ENCODE data around the gene NCK2.

NCK2 gene

DNA sequence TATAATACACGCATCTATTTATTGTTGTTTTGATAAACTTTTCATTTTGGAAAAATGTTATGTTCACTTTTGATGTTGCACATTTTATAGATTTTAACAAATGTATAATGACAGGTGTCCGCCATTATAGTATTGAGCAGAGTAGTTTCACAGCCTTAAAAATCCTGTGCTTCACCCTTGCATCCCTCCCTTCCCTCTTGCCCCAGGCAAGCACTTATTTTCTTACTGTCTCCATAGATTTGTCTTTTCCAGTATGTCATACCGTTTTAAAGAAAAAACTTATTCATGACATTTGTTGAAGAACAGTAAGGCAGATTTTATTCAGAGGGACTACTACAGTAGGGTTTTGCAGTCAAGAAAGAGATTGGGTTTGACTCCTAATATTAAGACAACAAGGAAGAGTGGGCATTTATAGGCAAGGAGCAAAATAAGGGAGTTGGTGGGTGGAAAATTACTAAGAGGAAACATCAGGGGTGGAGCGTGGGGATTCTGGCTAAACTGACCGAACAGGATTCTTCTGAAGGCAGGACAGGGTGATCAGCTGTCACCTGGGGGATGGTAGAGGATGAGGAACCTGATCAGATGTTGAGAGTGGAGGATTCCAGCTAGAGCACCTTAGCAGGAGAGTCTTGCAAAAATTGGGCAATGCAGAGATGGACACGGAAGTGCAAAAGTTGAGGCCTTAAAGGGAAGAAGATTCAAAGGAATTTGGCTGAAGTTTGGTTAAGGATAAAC lies 108.8 kb downstream of the NCK2 start:
- Histone ChIP-seq H3K9me3 (ENCODE audit: low read length) (peaks cover 3% of the 10 kb centered on the region), H2AFZ (ENCODE audit: low read depth, low read length) (no peak overlapping the region), H3K27me3 (ENCODE audit: insufficient read depth, low read length) (no peaks in the 10 kb centered on the region), H3K4me1 (ENCODE audit: insufficient read depth, low read length) (no peaks in the 10 kb centered on the region), H3K36me3 (ENCODE audit: insufficient read depth, low read length) (peaks cover 21% of the 10 kb centered on the region), H3K4me3 (ENCODE audit: low read length) (no peak overlapping the region)

DNA sequence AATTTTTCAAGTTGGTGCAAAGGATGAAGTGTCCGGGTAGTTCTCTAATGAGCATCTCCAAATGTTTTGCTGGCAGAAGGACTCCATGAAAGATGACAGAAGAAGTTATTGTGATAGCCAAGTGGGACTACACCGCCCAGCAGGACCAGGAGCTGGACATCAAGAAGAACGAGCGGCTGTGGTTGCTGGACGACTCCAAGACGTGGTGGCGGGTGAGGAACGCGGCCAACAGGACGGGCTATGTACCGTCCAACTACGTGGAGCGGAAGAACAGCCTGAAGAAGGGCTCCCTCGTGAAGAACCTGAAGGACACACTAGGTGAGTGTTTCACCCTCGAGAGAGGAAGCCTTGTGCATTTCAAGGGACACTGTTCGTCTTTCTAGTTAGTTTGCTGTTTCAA lies 110.3 kb downstream of the NCK2 start:
- Histone ChIP-seq H3K27me3 (ENCODE audit: insufficient read depth, low read length) (no peaks in the 10 kb centered on the region), H2AFZ (ENCODE audit: low read depth, low read length) (no peak overlapping the region), H3K36me3 (ENCODE audit: insufficient read depth, low read length) (peaks cover 27% of the 10 kb centered on the region), H3K4me1 (ENCODE audit: insufficient read depth, low read length) (no peaks in the 10 kb centered on the region), H3K4me3 (ENCODE audit: low read length) (no peak overlapping the region), H3K9me3 (ENCODE audit: low read length) (peaks cover 3% of the 10 kb centered on the region)

DNA sequence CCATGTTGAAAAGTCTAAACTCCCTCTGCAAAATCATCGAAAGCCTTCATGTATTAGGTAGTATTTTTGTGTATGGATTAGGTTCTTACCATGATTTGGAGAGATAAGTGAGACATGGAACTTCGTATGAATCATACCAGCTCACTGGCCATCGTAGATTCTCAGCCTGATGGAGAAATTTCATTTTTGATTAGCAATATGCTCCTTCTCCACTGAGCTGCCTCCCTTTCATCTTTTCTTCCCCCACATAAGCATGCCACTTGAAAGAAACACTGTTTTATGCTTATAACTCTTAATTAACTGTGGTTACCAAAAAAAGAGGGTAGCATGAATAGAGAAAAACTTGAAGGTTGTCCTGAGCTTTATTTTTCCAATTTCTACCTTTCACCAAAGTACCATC lies 111.9 kb downstream of the NCK2 start:
- peaks cover under 1% of the 10 kb centered on the region for H3K9me3 ChIP-seq (ENCODE audit: low read length)
- no peaks in the 10 kb centered on the region for H3K4me1 ChIP-seq (ENCODE audit: insufficient read depth, low read length)
- H3K4me3 ChIP-seq (ENCODE audit: low read length) = no peak overlapping the region
- H2AFZ ChIP-seq (ENCODE audit: low read depth, low read length) = no peak overlapping the region
- H3K27me3 ChIP-seq (ENCODE audit: insufficient read depth, low read length) = no peaks in the 10 kb centered on the region
- peaks cover 31% of the 10 kb centered on the region for H3K36me3 ChIP-seq (ENCODE audit: insufficient read depth, low read length)

DNA sequence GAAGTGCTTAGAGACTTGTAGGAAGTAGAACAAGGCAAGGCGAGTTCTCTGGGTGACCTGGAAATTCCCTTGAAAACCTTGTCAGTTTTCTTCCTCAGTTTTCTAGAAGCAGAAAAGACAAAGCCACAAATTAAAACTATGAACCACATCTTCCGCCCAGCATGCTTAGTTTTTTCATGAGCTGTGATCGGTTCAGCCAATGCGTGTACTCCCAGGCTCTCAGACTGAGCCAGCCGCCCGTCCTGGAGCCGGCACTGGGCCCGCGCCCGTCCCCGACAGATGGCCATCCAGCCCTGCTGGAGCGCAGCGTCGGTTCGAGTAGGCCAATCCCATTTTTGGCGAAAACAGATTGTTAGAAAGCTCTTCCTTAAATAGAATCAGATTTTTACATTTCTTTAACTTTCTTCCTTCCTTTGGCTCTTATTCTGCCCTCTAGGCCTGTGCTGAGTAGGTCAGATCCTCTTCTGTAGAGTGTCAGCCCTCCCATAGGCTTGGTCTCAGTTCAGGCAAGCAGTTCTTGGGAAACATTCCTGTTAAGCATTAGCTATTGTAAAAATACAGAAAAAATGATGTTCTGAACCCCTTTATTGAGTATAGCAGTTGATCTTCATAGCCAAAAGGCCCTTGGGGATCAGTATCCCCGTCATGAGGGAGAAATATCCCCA lies 112.5 kb downstream of the NCK2 start:
- H3K27me3 ChIP-seq (ENCODE audit: insufficient read depth, low read length) = no peaks in the 10 kb centered on the region
- H3K36me3 ChIP-seq (ENCODE audit: insufficient read depth, low read length) = peaks cover 31% of the 10 kb centered on the region
- H2AFZ ChIP-seq (ENCODE audit: low read depth, low read length) = no peak overlapping the region
- H3K4me3 ChIP-seq (ENCODE audit: low read length) = no peak overlapping the region
- no peaks in the 10 kb centered on the region for H3K9me3 ChIP-seq (ENCODE audit: low read length)
- H3K4me1 ChIP-seq (ENCODE audit: insufficient read depth, low read length) = no peaks in the 10 kb centered on the region

DNA sequence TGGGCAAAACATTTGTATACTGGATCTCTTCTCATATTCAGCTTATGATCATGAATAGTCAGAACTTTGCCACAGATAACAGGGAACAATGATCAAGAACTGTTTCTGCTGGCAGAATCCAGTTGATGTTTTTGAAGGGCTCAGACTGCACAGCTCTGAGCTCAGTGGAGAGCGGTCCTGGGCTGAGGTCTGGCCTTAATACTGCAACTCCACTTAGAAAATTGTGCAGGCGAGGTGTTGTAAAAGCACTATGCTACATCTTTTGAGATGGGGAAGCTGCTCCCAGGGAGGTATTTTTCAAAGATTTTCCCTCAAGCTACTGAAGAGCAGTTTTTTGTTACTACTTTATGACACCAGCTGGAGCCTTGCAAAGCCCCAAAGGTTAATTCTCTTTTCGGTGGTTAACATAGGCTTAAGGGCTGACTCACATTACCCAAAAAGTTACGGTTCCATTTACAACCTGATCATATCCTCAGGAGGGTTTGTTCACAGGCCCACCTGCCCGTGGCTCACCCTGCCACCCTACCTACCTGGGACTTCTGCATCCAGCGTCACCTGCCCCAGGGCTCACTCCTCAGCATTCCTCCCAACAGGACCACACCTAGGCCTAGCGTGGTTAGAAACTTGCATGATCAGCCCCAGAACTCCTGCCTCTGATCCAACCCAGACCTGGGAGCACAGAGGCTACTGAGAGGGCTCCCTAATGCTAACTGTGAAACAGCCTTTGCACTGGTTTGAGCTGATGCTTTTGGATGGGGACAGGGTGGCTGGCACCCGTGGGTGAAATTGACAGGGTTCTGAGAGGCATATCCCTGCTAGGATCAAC lies 114.4 kb downstream of the NCK2 start:
- no peaks in the 10 kb centered on the region for H3K9me3 ChIP-seq (ENCODE audit: low read length)
- H3K4me1 ChIP-seq (ENCODE audit: insufficient read depth, low read length) = no peaks in the 10 kb centered on the region
- H3K36me3 ChIP-seq (ENCODE audit: insufficient read depth, low read length) = peaks cover 37% of the 10 kb centered on the region
- H3K4me3 ChIP-seq (ENCODE audit: low read length) = no peak overlapping the region
- no peak overlapping the region for H2AFZ ChIP-seq (ENCODE audit: low read depth, low read length)
- no peaks in the 10 kb centered on the region for H3K27me3 ChIP-seq (ENCODE audit: insufficient read depth, low read length)

DNA sequence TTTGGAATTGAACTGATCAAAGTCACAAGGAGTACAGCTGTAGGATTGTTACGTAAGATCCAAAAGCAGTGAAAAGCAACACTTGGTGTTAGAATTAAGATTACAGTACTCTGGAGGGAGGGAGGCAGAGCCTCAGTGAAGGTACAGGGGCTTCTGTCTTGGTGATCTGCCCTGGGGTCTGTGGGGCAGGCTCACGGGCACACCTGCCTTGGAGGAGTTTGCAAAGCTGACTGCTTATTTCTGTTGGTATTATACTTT lies 114.9 kb downstream of the NCK2 start:
- no peak overlapping the region for H2AFZ ChIP-seq (ENCODE audit: low read depth, low read length)
- no peak overlapping the region for H3K4me3 ChIP-seq (ENCODE audit: low read length)
- H3K36me3 ChIP-seq (ENCODE audit: insufficient read depth, low read length) = peaks cover 37% of the 10 kb centered on the region
- H3K27me3 ChIP-seq (ENCODE audit: insufficient read depth, low read length) = no peaks in the 10 kb centered on the region
- H3K4me1 ChIP-seq (ENCODE audit: insufficient read depth, low read length) = no peaks in the 10 kb centered on the region
- no peaks in the 10 kb centered on the region for H3K9me3 ChIP-seq (ENCODE audit: low read length)

DNA sequence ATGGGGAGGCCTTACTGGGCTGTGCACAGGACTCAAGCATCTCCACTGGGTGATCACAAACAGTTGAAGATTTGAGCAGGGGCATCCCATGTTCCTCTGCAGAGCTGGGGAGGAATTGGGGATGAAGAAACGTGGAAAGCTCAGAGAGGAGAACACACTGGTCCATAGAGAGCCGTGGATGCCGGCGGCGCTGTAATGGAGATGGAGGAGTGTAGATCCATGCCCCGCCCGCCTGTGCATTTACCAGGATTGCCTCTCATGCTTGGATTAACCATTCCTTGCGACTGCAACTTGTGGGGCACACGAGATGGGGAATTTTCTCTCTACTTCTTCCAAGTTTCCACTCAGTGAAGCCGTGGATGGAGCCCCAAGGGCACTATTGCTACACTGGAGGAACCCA lies 115.9 kb downstream of the NCK2 start:
- Histone ChIP-seq H3K36me3 (ENCODE audit: insufficient read depth, low read length) (peaks cover 29% of the 10 kb centered on the region), H3K4me1 (ENCODE audit: insufficient read depth, low read length) (no peaks in the 10 kb centered on the region), H3K27me3 (ENCODE audit: insufficient read depth, low read length) (no peaks in the 10 kb centered on the region), H3K9me3 (ENCODE audit: low read length) (no peaks in the 10 kb centered on the region), H3K4me3 (ENCODE audit: low read length) (no peak overlapping the region), H2AFZ (ENCODE audit: low read depth, low read length) (no peak overlapping the region)

DNA sequence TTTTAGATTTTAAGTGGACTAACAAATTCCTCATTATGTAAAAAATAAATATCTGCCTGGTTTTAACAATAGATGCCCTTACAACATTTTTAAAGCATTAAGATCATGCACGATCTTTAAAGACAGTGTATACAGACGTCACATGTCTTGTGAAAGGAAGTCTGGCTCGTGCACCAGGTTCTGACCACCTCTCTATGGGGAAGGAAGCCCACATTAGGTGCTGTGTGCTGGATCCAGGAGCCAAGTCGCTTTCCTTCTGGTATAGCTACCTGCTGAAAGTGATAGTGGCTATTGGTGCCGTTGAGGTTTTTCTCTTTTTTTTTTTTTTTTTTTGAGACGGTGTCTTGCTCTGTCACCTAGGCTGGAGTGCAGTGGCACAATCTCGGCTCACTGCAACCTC lies 116.5 kb downstream of the NCK2 start:
- Histone ChIP-seq H3K4me3 (ENCODE audit: low read length) (no peak overlapping the region), H2AFZ (ENCODE audit: low read depth, low read length) (no peak overlapping the region), H3K4me1 (ENCODE audit: insufficient read depth, low read length) (peaks cover 2% of the 10 kb centered on the region)

DNA sequence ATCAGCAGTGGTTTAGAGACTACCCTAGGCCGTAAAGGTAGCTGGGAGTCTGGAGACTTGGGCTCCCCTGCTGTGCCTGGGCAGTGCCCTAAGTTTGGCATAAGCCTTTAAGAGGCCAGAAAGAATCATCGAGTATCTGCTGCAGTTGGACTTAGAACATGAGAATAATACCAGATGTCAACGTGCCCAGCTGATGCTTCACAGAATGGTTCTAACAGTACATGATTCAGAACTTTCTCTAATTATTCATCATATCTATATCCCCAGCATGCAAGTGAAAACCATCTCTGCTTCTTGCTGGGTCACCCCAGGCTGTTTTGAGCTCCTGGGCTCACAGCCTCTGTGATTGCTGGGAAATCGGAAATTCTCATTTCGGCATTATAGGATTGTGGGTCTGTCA lies 118.1 kb downstream of the NCK2 start:
- H3K4me3 ChIP-seq (ENCODE audit: low read length) = no peak overlapping the region
- H3K4me1 ChIP-seq (ENCODE audit: insufficient read depth, low read length) = peaks cover 4% of the 10 kb centered on the region
- no peaks in the 10 kb centered on the region for H3K27me3 ChIP-seq (ENCODE audit: insufficient read depth, low read length)
- no peaks in the 10 kb centered on the region for H3K9me3 ChIP-seq (ENCODE audit: low read length)
- H2AFZ ChIP-seq (ENCODE audit: low read depth, low read length) = no peak overlapping the region
- H3K36me3 ChIP-seq (ENCODE audit: insufficient read depth, low read length) = peaks cover 16% of the 10 kb centered on the region

More for the DNA sequence above, 116.5 kb downstream of the NCK2 start:
- Histone ChIP-seq H3K27me3 (ENCODE audit: insufficient read depth, low read length) (no peaks in the 10 kb centered on the region), H3K9me3 (ENCODE audit: low read length) (no peaks in the 10 kb centered on the region), H3K36me3 (ENCODE audit: insufficient read depth, low read length) (peaks cover 25% of the 10 kb centered on the region)

DNA sequence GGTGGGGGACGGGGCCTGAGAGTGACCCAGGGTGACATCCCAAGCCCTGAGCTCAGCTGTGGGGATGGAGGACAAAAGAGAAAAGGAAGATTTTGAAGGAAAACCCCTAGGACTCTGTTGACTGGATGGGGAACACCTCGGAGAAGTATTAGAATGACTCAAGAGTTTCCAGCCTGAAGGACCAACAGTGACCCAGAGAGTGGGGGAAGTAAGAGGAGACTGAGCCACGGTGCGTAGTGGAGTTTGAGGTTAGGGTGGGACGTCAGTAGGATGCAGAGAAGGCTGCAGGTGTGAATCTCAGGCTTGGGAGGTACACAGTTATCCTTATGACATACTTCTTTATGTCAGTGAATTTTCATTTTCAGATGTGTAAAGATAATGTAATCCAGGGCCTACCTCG lies 119.5 kb downstream of the NCK2 start:
- Histone ChIP-seq H3K9me3 (ENCODE audit: low read length) (no peaks in the 10 kb centered on the region), H3K4me1 (ENCODE audit: insufficient read depth, low read length) (peaks cover 4% of the 10 kb centered on the region), H3K27me3 (ENCODE audit: insufficient read depth, low read length) (no peaks in the 10 kb centered on the region), H3K4me3 (ENCODE audit: low read length) (no peak overlapping the region), H2AFZ (ENCODE audit: low read depth, low read length) (no peak overlapping the region), H3K36me3 (ENCODE audit: insufficient read depth, low read length) (peaks cover 15% of the 10 kb centered on the region)

DNA sequence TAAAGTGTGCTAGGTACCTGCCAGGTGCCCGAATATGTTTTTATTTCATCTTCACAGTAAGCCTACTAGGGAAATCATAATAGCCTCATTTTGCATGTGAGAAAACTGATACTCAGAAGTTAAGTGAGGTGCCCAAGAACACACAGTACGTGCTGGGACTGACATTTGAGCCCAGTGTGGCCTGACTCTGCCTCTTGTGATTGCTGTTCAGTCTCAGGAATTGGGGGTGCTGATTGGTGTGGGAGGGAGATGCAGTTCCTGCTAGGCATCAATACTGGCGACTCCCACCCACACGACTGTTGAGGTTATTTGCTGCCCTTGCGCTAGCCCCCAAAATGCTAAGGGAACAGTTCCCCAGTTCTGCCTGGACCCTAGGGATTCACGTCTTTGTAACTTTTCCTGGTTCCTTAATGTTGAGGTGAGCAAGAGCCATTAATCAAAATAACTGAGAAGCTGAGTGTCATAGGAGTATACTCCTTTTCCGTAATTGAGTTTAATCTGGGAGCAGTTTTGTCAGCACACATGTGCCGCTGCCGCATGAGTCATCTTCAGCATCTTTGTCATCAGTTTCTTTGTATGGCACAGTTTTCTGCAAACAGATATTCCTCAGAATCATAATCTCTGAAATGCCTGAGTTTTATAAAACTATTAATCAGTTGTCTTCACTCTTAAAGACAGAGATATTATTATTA lies 120.7 kb downstream of the NCK2 start:
- Histone ChIP-seq H3K36me3 (ENCODE audit: insufficient read depth, low read length) (peaks cover 11% of the 10 kb centered on the region), H3K9me3 (ENCODE audit: low read length) (no peaks in the 10 kb centered on the region)

DNA sequence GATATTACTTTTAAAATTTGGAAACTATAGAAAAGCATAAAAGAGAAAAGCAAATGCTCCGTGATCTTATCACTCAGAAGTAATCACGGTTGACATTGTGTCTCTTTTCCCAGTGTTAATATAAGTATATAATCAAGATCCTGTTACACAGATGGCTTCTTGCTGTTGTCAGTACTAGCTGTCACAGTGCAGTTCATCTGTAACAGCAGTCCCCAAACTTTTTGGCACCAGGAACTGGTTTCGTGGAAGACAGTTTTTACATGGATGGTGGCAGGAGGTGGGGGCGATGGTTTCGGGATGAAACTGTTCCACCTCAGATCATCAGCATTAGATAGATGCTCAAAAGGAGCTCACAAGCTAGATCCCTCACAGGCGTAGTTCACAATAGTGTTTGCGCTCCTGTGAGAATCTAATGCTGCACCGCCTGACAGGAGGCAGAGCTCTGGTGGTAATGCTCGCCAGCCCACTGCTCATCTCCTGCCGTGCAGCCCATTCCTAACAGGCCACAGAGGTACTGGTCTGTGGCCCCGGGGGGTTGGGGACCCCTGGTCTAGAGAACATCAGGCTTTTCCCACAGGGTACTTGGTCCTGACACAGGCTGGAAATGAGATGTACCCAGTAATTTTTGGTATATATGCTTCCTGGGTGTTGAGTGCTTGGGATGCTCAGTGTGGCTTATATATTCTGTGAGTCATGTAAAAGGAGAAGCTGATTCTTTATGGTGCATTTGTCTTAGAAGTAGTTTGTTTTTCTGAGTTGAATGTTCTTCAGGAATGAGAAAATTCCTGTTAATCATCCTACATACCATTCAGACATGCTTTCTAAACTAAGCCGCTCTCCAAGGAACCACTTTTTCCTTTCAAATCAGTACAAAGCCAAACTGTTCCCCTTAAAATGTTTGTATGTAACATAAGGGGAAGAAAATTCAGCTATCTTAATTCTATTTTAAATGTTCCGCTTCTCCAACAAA lies 121.8 kb downstream of the NCK2 start:
- Histone ChIP-seq H3K9me3 (ENCODE audit: low read length) (peaks cover 2% of the 10 kb centered on the region), H3K36me3 (ENCODE audit: insufficient read depth, low read length) (peaks cover 8% of the 10 kb centered on the region), H3K27me3 (ENCODE audit: insufficient read depth, low read length) (no peaks in the 10 kb centered on the region), H2AFZ (ENCODE audit: low read depth, low read length) (no peak overlapping the region), H3K4me1 (ENCODE audit: insufficient read depth, low read length) (peaks cover 4% of the 10 kb centered on the region), H3K4me3 (ENCODE audit: low read length) (no peak overlapping the region)

More for the DNA sequence above, 120.7 kb downstream of the NCK2 start:
- H3K4me3 ChIP-seq (ENCODE audit: low read length) = no peak overlapping the region
- no peaks in the 10 kb centered on the region for H3K27me3 ChIP-seq (ENCODE audit: insufficient read depth, low read length)
- H2AFZ ChIP-seq (ENCODE audit: low read depth, low read length) = no peak overlapping the region
- peaks cover 4% of the 10 kb centered on the region for H3K4me1 ChIP-seq (ENCODE audit: insufficient read depth, low read length)
